ENCODE results near the gene PICALM.
"Not testable (repeated sequence)": the region's sequence is repeated elsewhere in the genome, so short reads cannot be mapped to it uniquely, and the experiment has no call there.

PICALM gene

GRCh38 chr11:85935751-85936150, 133.1 kb downstream of the PICALM start:
- no peak for DNase-seq

- DNase-seq: no peak
Measured at GRCh38 chr11:85934596-85935169, 134.2 kb downstream of the PICALM start.

- no peak for DNase-seq
Measured at GRCh38 chr11:85930879-85931366, 138.0 kb downstream of the PICALM start.

- DNase-seq: not testable (repeated sequence)
Measured at GRCh38 chr11:85926653-85927214, 142.2 kb downstream of the PICALM start.

GRCh38 chr11:85923455-85923854, 145.4 kb downstream of the PICALM start:
- DNase-seq: no peak

GRCh38 chr11:85922367-85922766, 146.5 kb downstream of the PICALM start:
- DNase-seq: no peak

- no peak for DNase-seq
Measured at GRCh38 chr11:85918910-85919794, 149.7 kb downstream of the PICALM start.

- DNase-seq: no peak
Measured at GRCh38 chr11:85914425-85914824, 154.5 kb downstream of the PICALM start.

GRCh38 chr11:85913513-85913912, 155.4 kb downstream of the PICALM start:
- no peak for DNase-seq

GRCh38 chr11:85912414-85912813, 156.5 kb downstream of the PICALM start:
- no peak for DNase-seq
